NAMALWA (cell line): ENCODE data around the gene STX18.
A peak's percentile ranks its signal among the peaks of the same experiment; 100 is the strongest.

Experiments
- DNase-seq: peaks from one replicate; pipeline ENCODE4 v3.0.0-alpha.2; 2015; ENCODE audit warnings: low spot score

STX18 gene

DNA sequence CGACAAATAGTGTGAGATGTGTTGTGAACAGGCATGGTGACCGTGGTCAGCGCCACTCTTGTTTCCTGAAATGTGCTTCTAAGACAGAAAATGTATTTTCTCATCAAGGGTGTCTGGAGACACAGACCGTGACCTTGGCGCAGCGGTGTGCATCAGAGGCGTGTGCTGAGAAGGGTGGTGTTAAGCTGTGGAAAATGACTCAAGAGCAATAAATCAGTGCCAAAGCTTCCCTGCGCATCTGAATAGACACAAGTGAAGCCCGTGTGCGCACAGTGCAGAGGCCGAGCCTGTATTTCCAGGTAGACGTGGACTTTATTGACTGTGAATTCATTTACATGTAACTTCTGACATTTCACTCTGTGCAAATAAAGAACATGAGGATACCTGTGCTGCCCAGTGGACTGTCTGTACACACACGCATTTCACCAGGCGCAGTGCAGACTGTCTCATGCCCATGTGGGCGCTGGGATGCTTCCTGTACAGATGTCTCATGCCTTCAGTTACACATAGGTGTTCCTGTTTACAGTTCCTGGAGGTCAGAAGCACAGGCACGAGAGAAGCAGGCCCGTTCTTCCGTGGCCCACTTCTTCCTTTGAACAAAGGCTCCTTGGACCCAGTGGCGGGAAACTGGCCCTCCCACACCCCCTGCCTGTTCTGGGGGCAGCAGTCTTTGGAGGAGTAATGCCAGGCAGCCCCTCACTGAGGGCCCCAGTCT, 123.0 kb downstream of the STX18 start:
- DNase-seq, result no peak

DNA sequence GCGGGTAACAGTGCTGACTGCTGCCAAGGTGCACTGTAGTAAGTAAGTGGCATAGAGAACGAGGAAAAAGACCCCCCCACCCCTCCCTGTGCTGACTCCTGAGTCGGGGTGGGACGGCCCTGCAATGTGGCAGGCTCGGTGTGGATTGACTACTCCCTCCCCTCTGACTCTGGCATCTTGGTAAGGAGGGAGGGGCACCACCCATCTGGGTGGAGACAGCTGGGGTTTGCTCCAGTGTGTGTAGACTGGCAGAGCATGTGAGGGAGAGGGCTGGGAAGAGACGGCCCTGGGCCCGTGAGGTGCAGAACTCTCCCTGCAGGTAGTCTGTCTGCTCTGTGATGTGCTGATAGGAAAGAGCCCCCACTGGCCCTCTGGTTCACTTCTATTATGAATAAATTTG, 124.0 kb downstream of the STX18 start:
- no peak for DNase-seq

DNA sequence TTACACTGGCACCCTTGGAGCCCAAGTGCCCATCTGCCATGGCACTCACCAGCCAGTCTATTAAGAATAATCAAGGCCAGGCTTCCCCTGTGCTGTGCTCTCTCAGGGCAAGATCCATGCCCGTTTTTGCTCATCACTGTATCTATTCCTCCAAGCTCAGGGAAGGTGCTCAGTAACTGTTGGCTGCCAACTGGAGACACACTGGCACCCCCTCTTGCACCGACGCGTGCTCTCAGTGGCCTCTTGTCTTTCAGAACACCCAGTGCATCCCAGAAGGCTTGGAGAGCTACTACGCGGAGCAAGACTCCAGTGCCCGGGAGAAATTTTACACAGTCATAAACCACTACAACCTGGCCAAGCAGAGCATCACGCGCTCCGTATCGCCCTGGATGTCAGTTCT, 124.9 kb downstream of the STX18 start:
- DNase-seq, result no peak

DNA sequence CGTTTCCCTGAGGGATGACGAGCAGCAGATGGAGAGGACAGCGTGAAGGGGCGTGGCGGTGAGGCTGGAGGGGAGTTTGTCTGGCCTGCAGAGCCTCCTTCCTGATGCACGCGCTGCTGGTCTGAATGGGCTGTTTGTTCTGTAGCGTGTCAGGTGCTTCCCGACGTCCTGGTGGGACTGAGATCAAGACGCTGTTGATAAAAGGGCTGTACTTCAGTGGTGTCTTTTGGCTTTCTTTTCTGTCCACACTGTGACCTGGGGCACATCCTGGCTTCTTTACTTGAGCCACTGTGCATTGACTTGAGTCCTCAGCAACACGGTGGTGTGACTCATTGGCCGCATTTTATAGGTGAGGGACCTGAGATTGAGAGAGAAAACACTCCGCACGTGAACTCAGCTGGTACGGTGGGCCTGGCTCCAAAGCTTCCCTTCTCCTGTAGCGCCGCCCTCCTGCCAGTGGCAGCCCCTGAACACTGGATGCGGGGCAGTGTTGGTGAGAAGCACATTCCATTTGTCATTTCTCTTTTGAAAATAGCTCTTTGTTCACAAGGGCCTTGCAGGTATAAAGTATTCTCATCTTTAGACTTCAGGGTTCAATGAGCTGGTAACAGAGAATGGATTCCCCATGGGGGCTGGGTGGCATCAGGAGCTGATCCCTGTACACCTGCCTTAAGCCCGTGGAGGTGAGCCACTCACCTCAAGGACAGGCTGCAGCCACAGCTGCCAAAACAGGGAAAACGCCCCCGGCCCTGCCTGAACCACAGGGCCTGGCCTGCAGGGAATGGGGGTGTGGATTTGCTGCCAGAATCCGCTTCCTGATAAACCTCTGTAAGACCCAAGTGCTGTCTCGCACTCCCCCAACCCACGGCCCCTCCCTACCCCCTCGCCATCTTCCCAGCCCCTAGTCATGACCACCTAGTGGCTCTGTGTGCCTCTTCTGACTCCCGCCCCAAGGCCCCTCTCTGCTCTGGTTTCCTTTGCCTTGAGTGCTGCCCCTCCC, 125.7 kb downstream of the STX18 start:
- no peak for DNase-seq

DNA sequence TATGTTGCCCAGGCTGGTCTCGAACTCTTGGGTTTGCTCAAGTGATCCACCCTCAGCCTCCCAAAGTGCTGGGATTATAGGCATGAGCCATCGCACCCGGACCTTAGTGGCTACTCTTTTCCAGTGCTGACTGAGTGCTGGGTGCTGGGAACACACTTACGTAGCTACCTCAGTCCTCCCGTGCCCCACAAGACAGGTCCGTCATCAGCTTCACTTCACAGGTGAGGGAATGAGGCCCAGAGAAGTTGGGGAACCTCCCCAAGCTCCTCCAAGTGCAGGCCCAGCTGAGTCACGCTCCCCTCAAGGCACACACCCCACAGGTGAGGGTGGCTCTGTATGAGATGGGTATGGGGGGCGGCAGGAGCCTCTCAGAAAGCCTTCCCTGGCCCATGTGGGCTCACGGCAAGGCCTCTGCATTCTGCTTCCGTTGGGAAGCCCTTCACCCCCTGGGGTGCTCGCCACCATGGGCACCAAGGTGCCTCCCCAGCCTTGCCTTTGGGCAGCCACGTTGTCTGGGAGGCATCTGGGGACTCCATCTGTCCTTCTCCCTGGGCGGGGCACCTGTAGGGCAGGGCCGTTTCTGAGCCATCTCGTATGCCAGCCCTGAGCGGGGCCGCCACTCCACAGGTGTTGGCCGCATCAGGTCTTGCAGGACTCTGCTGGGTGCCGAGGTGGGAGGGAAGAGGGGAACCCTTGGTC, 126.6 kb downstream of the STX18 start:
- no peak for DNase-seq

DNA sequence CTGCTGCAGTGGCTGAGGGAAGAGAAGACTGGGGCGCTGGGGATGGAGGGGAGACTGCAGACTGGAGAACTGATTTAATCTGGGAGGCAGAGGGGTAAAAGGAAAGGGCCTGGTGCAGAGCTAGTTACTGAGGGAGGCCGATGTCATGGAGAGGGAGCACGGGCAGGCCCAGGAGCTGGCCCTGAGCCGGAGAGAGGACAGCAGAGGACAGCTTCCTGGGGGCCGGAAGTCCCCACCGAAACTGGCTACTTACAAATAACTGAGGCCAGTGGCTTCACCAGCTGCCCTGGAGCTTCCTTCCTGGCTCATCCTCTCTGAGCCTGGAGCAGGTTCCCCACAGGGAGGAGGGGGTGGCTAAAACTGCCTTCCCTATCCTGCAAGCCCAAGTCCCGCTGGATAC, 128.0 kb downstream of the STX18 start:
- no peak for DNase-seq

DNA sequence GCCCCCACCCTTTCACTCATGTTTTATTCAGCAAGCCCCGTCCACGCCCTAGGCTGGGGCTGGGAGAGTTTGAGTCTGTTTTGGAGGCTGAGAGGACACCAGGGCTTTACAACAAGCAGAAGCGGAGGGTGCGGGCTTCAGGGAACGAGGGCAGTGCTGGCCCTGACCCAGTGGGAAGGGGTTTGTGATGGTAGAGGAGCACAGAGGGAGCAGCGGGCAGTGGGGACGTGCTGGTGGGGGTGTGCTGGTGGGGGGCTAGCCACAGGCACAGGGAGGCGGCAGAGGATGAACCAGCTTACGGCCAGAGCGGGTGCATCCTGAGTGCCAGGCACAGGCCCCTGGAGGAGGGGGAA, 128.5 kb downstream of the STX18 start:
- no peak for DNase-seq

DNA sequence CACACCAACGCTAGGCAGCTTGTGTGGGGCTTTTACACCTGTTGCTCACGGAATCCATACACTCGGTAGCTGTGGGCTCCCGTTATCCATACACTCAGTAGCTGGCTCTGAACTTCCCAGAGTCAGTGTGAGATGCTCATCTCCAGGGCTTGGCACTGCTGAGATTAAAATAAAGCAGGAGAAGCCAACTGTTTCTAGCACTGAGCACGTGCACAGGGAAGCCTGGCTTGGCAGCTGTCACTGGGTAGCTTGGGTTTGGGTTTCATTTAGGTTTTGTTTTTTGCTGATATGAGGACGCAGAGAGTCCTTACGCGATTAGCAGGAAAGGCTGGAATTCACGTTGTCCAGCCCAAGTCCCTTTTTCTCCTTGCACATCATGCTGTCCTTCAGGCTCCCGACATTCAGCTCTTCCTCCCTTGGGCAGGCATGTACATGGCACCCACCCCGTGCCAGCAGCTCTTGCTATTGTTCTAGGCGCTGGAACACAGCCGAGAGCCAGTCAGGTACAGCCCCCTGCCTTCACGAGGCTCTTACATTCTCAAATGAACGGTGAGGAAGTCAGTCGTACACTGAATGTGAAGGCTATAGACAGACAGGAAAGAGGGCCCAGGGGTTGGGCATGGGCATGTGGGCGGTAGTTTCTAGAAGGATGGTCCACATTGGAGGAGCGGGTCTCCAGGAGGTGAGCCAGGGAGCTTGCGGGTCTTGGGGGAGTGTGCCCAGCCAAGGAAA, 129.0 kb downstream of the STX18 start:
- no peak for DNase-seq

DNA sequence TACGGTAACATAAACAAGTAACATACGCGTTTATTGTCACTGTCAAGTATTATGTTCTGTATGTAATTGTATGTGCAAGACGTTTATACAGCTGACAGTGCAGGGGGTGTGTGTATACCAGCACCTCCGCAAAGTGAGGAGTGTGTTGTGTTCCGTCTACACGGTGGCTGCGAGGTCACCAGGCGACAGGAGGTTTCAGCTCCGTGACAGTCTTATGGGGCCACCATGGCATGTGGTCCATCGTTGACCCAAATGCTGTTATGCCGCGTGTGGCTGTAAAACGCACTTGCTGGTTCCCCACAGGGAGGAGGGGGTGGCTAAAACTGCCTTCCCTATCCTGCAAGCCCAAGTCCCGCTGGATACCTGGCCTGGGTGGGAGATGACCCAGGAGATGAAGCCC, 129.9 kb downstream of the STX18 start:
- DNase-seq, result no peak

DNA sequence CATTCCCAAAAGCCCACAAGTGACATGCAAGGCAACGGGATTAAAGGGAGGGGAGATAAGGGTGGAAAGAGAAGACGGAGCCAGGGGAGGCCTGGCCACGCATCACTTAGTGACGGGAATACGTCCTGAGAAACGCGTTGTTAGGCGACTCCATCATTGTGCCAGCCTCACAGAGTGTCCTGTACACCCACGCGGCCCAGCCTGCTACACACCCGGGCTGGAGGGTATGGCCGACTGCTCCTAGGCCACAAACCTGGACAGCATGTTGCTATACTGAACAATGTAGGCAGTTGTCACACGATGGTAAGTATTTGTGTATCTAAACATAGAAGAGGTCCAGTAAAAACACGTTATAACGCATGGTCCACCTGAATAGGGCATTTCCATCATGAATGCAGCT, 131.6 kb downstream of the STX18 start:
- no peak for DNase-seq

DNA sequence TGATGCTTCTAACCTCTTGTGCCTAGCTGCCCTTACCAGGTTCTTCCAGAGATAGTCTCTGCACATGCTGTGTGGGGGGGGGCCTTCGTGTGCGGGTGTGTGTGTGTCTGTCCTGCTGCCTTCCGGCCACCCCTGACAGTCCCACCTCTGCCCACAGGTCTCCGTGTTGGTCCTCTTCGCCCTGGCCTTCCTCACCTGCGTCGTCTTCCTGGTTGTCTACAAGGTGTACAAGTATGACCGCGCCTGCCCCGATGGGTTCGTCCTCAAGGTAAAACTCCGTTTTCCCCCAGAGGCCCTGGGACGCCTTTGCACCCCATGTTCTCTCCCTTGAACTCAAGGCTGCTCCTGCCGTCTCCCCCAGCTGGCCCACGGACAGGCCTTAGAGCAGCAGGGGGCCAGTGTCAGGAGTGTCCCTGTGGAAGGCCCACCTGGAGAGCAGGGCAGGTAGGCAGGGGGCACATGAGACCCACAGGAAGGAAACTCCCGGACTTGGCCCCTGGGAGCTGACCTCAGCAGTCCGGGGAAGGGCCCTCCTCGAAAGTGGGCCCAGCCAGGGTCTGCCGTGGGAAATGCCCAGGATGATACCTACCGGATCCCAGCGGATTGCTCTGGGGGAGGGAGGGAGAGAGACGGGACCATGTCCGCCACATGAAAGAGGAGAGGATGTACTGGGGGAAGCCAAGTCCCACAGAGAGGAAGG, 132.3 kb downstream of the STX18 start:
- no peak for DNase-seq

DNA sequence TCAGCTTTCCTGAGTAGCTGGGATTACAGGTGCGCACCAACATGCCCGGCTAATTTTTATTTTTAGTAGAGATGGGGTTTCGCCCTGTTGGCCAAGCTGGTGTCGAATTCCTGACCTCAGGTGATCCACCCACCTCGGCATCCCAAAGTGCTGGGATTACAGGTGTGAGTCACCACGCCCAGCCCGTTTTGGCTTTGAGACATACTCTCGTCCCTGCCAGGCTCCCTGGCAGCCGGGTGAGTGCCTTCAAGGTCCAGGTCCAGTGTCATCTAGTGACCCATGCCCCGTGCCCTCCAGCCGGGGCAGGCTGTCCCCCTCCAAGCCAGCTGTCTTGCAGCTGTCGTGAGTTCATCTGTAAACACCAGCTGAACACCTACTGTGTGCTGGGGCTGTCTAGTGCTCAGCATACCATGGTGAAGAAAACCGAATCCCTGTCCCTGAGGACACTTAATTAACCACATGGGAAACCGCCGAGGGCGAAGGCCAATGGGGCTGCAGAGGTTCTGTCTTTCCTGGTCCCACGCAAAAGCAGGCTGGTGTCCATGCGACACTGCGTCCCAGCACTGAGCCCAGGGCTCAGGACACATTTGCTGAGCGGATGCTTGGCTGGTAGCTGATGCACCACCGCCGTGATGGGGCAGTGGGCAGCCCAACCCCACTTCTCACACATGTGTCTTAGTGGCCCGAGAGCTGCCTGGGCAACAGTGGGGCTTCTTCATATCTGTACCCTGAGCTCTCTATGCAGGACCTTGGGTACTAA, 133.1 kb downstream of the STX18 start:
- DNase-seq, result no peak

DNA sequence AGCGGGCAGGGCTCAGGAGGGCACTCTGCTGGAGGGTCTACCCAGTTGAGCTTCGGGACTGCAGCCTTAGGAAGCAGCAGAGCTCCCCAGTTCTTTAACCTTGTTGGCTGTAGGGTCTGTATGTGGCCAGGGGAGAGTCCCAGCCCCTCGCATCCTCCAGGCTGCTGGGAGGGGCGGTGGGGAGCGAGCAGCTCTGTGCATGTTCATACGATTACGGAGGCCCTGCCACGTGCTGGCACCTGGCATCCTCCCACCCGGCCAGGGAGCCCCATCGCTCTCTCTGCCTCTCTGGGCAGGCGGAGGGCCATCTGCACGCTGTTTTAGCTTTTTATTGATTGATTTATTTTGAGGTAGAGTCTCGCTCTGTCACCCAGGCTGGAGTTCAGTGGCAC, 133.7 kb downstream of the STX18 start:
- DNase-seq, result no peak

DNA sequence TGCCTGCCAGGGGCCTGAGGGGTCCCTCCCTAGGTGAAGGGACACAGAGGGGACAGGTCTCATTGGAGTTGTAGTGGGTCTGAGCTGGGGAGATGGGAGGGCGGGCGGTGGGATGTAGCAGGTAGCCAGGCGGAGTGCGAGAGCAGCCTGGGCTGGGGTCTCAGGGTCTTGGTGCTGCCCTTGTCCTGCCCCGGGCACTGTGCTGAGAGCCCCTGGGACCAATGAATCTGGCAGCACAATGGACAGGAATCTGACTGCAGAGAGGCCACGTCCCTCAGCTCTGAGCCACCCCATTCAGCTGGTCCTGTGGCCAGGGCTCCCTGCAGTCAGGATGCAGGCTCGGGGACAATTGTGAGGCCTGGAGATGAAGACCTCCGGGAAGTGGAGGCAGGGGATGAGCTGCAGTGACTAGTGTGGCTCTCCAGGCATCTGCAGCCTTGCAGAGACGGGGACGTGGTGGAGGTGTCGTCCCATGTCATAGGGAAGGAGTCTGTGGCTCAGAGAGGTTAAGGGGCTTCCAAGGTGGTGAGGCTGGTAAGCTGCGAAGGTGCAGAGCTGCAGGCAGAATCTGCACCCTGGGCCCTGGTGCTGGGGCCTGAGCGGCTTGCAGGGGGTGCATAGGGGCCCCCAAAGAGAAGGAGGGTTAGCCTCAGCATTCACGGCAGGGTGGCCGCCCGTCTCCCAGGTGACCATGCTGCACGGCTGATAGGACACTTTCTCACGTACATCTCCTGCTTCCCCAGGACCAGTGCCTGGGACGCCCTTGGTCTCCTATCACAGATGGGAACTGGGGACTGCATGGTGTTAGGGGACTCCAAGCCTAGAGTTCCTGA, 134.3 kb downstream of the STX18 start:
- no peak for DNase-seq

DNA sequence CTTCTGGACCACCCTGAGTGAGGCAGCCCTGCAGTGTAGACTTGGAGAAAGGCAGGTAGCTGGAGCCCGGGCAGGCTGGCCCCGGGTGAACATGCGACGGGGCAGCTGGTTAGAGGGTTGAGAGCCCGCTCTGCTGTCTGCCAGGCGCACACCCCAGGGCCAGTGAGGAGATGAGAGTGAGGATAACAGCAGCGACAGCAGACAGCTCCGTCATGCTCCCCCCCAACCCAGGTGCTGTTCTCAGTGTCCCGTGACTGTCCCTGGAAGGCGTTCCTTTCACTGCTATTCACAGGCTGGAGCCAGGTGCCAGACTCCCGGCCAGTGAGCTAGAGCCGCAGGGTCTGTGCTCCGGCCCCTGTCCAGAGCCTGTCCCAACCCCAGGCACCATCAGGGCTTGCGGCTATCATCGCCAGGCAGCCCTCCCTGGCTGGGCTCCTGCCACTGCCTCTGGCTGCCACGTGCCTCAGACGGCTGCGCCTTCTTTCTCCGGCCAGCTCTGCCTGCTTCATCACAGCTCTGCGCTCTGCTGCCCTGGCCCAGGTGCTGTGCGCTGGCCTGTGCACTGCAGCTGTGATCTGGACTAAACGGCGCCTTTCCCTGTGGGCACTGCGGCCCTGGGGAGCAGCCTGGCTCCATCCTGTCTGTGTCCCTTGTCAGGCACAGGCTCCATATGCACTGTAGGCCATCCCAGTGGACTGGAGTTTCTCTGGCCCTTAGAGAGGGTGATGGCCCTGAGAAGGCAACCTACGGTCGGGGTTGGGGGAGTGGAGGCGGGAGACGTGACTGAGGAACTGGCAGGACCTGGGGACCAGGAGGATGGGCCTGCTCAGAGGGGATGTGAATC, 135.2 kb downstream of the STX18 start:
- DNase-seq, result peak; percentile 52

DNA sequence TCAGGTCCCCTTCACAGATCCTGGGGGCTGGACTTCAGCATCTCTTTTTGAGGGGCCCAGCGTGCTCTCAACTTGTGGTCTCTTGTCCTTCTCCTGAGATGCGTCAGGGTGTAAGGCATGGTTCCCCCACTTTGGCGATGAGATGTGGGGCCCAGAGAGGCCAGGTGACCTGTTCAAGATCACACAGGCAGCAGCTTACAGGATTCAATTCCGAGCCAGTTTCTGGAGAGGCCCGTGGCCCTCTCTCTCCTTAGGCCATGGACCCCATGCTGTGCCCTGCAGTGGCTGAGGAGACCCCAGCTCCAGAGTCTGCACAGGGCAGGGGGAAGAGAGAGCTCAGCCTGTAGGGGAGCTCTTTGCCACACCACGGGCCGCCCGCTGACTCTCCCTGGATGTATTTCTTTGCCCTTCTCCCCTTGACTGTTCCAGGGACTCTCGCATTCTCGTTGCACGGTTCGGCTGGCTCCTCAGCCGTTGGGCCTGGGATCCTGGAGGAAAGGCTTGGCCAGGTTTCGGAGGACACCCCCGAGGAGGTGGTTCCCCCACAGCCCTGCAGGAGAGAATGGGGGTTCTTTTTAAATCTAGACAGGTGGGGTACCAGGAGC, 136.4 kb downstream of the STX18 start:
- DNase-seq, result no peak

DNA sequence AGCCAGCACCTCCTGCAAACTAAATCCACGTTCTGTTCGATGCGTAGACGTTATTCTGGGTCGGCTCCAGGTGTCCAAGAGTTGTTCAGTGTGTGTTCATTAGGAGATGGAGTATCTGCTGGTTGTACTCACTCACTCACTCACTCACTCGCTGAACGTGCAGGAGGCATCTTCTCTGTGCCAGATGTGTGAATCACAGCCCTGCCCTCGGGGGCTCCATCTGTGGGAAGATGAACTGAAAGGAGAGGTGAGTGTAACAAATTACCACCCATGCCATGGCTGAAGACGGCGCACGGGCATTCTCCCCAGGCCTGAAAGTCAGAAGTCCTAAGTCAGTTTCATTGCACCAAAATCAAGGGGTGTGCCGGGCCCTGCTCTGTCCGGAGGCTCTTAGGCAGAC, 138.9 kb downstream of the STX18 start:
- no peak for DNase-seq

DNA sequence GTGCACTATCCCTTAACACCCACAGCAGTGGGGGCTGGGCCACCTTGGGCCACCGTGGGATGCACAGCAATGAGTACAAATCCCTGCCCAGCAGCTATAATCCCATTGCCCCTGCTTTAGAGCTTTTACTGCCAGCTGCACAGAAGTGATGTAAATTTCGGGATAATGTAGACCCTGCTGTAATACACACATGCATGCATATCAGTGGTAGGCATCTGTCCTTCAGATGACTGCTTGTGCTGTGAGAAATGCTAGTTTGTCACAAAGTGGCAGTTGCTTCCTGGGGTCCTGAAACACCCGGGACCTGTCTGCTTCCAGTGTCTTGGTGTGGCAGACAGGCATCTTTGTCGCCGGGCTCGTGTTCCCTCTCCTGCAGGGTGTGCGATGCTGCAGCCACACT, 140.8 kb downstream of the STX18 start:
- no peak for DNase-seq
